Esophagus muscularis mucosa (tissue), 4 donors: ENCODE data around the gene EHD2. TPM values are rescaled to one million over a fixed set of nuclear protein-coding genes. Genes with fewer than 3 reads are reported as not detected.

ENCODE experiments used
- DNase-seq: peaks from one replicate; pipeline ENCODE4 v3.0.0-alpha.2; 2017; ENCODE audit errors: extremely low spot score
- H3K27ac ChIP-seq, 4 donors: fragments of 200-600 bp; sonication (generic); replicated peaks in 1 of 4; 1 replicate in 3 of 4; 2 replicates in 1 of 4; pipeline ENCODE4 v1.5.1; 2016 to 2019; ENCODE audit warnings: mild to moderate bottlenecking in 1 of 4
- H3K27me3 ChIP-seq, 4 donors: fragments of 200-600 bp; sonication (generic); one replicate each; pipeline versions ENCODE4 v1.5.1 to v1.6.0; 2016 to 2019
- H3K36me3 ChIP-seq, 4 donors: fragments of 200-600 bp; sonication (generic); one replicate each; pipeline ENCODE4 v1.5.1; 2016 to 2019
- H3K4me1 ChIP-seq, 4 donors: fragments of 200-600 bp; sonication (generic); one replicate each; pipeline ENCODE4 v1.5.1; 2016 to 2019
- H3K4me3 ChIP-seq, 4 donors: fragments of 200-600 bp; sonication (generic); 1 replicate in 2 of 4; 2 replicates in 2 of 4; pipeline ENCODE4 v1.5.1; 2016 to 2019; ENCODE audit warnings: mild to moderate bottlenecking in 4 of 4, moderate library complexity in 1 of 4
- H3K9me3 ChIP-seq, 4 donors: fragments of 200-600 bp; sonication (generic); 1 replicate in 3 of 4; 2 replicates in 1 of 4; pipeline ENCODE4 v1.5.1; 2016 to 2019
- CTCF ChIP-seq, 3 experiments: fragments of 200-600 bp in 2 of 3; fragments of 450-650 bp in 1 of 3; sonication (generic) in 2 of 3; IDR thresholded peaks; one replicate each; pipeline ENCODE4 v1.5.1; 2017 to 2019; ENCODE audit warnings: antibody characterized with exemption in 3 of 3, mild to moderate bottlenecking in 2 of 3, moderate library complexity in 1 of 3
- EP300 ChIP-seq: sonication (generic); formaldehyde crosslinking; IDR thresholded peaks from one replicate; pipeline ENCODE4 v1.6.1; 2017; ENCODE audit warnings: antibody characterized with exemption
- POLR2A ChIP-seq: fragments of 450-650 bp; IDR thresholded peaks from one replicate; pipeline ENCODE4 v1.6.1; 2017; ENCODE audit warnings: antibody characterized with exemption, moderate library complexity, mild to moderate bottlenecking, low read depth
- POLR2AphosphoS5 ChIP-seq, 2 donors: sonication (generic); formaldehyde crosslinking; IDR thresholded peaks; one replicate each; pipeline ENCODE4 v1.6.1; 2017; ENCODE audit warnings: antibody characterized with exemption in 2 of 2
- WGBS: methylation state at CpG from one replicate; pipeline ENCODE4 v1.1.5; 2018; 5-methylcytosine and 5-hydroxymethylcytosine counted together
- intact Hi-C: fragments of 100-400 bp; cut with DNase I; formaldehyde crosslinking; loops from one replicate; pipeline ENCODE4 v1.15.1; 2023
- total RNA-seq, 4 donors: library from RNA; depleted of rRNA; stranded (reverse); fragments of >200 nt; gene quantifications; one replicate each; pipeline versions ENCODE4 v1.1.0 to v1.2.1, GENCODE V29; 2016

The EHD2 gene
- total RNA-seq, 4 donors from 2014 or later, result 154 to 444 (median 250) TPM

GRCh38 chr19:47758443-47758804 lies 45.2 kb downstream of the EHD2 start:
- WGBS, result 87% methylated on average over 5 of the region's 5 CpGs
- H3K4me3 ChIP-seq, result no peak overlapping the region
- no peak for DNase-seq
- no peaks in the 10 kb centered on the region for H3K27me3 ChIP-seq
- intact Hi-C loops, result no loop called here
- H3K4me1 ChIP-seq, result peaks cover 0 to 4% (median 0%) of the 10 kb centered on the region in 4 donors
- peaks cover 57 to 75% (median 70%) of the 10 kb centered on the region in 4 donors for H3K36me3 ChIP-seq
- H3K27ac ChIP-seq, result no peak overlapping the region
- TF ChIP-seq POLR2A (no peak), POLR2AphosphoS5 (IDR thresholded peaks at IDR 0.05) (no peak), CTCF (IDR thresholded peaks at IDR 0.05) (no peak), EP300 (no peak)
- H3K9me3 ChIP-seq, result no peaks in the 10 kb centered on the region

- no peak overlapping the region for H3K27ac ChIP-seq
Observed at GRCh38 chr19:47760632-47760999, 47.4 kb downstream of the EHD2 start.

GRCh38 chr19:47761566-47761965 lies 48.3 kb downstream of the EHD2 start:
- peaks cover 7 to 10% (median 9%) of the 10 kb centered on the region in 4 donors for H3K4me1 ChIP-seq
- DNase-seq, result no peak
- H3K27ac ChIP-seq, result no peak overlapping the region
- intact Hi-C loops, result no loop called here
- no peaks in the 10 kb centered on the region for H3K9me3 ChIP-seq
- H3K36me3 ChIP-seq, result peaks cover 27 to 43% (median 38%) of the 10 kb centered on the region in 4 donors
- no peaks in the 10 kb centered on the region for H3K27me3 ChIP-seq
- H3K4me3 ChIP-seq, result no peak overlapping the region
- 78% methylated on average over 5 of the region's 5 CpGs for WGBS
- TF ChIP-seq POLR2AphosphoS5 (IDR thresholded peaks at IDR 0.05) (no peak), CTCF (IDR thresholded peaks at IDR 0.05) (no peak), EP300 (no peak), POLR2A (no peak)

More at GRCh38 chr19:47760632-47760999, 47.4 kb downstream of the EHD2 start:
- H3K9me3 ChIP-seq, result no peaks in the 10 kb centered on the region
- peaks cover 36 to 53% (median 48%) of the 10 kb centered on the region in 4 donors for H3K36me3 ChIP-seq
- TF ChIP-seq CTCF (IDR thresholded peaks at IDR 0.05) (no peak), EP300 (no peak), POLR2AphosphoS5 (IDR thresholded peaks at IDR 0.05) (no peak), POLR2A (no peak)
- intact Hi-C loops, result no loop called here
- 88% methylated on average over 5 of the region's 5 CpGs for WGBS
- peaks cover 2 to 6% (median 3%) of the 10 kb centered on the region in 4 donors for H3K4me1 ChIP-seq
- H3K4me3 ChIP-seq, result no peak overlapping the region
- no peak for DNase-seq
- H3K27me3 ChIP-seq, result no peaks in the 10 kb centered on the region

- Histone ChIP-seq H3K27me3 (no peaks in the 10 kb centered on the region), H3K4me3 (no peak overlapping the region), H3K36me3 (peaks cover 21 to 37% (median 33%) of the 10 kb centered on the region in 4 donors), H3K4me1 (peaks cover 7 to 10% (median 9%) of the 10 kb centered on the region in 4 donors), H3K27ac (no peak overlapping the region), H3K9me3 (no peaks in the 10 kb centered on the region)
- TF ChIP-seq CTCF (IDR thresholded peaks at IDR 0.05) (no peak), POLR2AphosphoS5 (IDR thresholded peaks at IDR 0.05) (no peak), EP300 (no peak), POLR2A (no peak)
- WGBS, result 89% methylated on average over 3 of the region's 3 CpGs
- intact Hi-C loops, result no loop called here
- DNase-seq, result no peak
Observed at GRCh38 chr19:47762151-47762550, 48.9 kb downstream of the EHD2 start.
